HepG2 (cell line): ENCODE results near the gene NT5C2. TPM values are rescaled to one million over a fixed set of nuclear protein-coding genes. Genes with fewer than 3 reads are reported as not detected.

Experiments used
- BCL3 ChIP-seq: sonication (generic); formaldehyde crosslinking; IDR thresholded peaks from 2 replicates; pipeline ENCODE4 v1.5.1; 2020; ENCODE audit warnings: mild to moderate bottlenecking, missing genetic modification reagents, moderate library complexity
- BRD4 ChIP-seq: sonication (generic); formaldehyde crosslinking; IDR thresholded peaks from 2 replicates; pipeline ENCODE4 v1.4.0; 2020; ENCODE audit warnings: missing genetic modification reagents
- ESRRA ChIP-seq: sonication (generic); formaldehyde crosslinking; IDR thresholded peaks from 2 replicates; pipeline ENCODE4 v1.5.1; 2020; ENCODE audit warnings: mild to moderate bottlenecking, low read depth, missing genetic modification reagents
- FOXO1 ChIP-seq: sonication (generic); formaldehyde crosslinking; IDR thresholded peaks from 2 replicates; pipeline ENCODE4 v1.4.0; 2020; ENCODE audit warnings: missing genetic modification reagents
- MXD1 ChIP-seq: sonication (generic); formaldehyde crosslinking; IDR thresholded peaks from 2 replicates; pipeline ENCODE4 v1.4.0; 2020; ENCODE audit warnings: mild to moderate bottlenecking, missing genetic modification reagents
- NCOA1 ChIP-seq: sonication (generic); formaldehyde crosslinking; IDR thresholded peaks from 2 replicates; pipeline ENCODE4 v1.9.0; 2021; ENCODE audit warnings: missing genetic modification reagents
- NCOR1 ChIP-seq: fragments of 200-600 bp; sonication (generic); IDR thresholded peaks from 2 replicates; pipeline ENCODE4 v1.7.0; 2017; ENCODE audit warnings: antibody characterized with exemption, low read length, borderline replicate concordance
- NFE2 ChIP-seq: sonication (generic); formaldehyde crosslinking; IDR thresholded peaks from 2 replicates; pipeline ENCODE4 v1.4.0; 2020; ENCODE audit warnings: missing genetic modification reagents
- NFKBIZ ChIP-seq: IDR thresholded peaks from 2 replicates; pipeline ENCODE4 v1.6.1; 2018; ENCODE audit warnings: missing genetic modification reagents, missing compliant biosample characterization
- NPAS2 ChIP-seq: sonication (generic); formaldehyde crosslinking; IDR thresholded peaks from 2 replicates; pipeline ENCODE4 v1.8.0; 2022; ENCODE audit warnings: mild to moderate bottlenecking, missing genetic modification reagents, borderline replicate concordance
- RBAK ChIP-seq: sonication (generic); formaldehyde crosslinking; IDR thresholded peaks from 2 replicates; pipeline ENCODE4 v1.5.1; 2020; ENCODE audit warnings: mild to moderate bottlenecking, missing genetic modification reagents
- RFXANK ChIP-seq: IDR thresholded peaks from 2 replicates; pipeline ENCODE4 v1.6.1; 2016
- RXRA ChIP-seq: sonication (generic); formaldehyde crosslinking; IDR thresholded peaks from 2 replicates; pipeline ENCODE4 v1.5.1; 2020; ENCODE audit warnings: missing genetic modification reagents
- SOX6 ChIP-seq, 2 experiments: fragments of 450-650 bp in 1 of 2; sonication (generic) in 1 of 2; formaldehyde crosslinking in 1 of 2; IDR thresholded peaks; 2 replicates each; pipeline versions ENCODE4 v1.4.0 to v1.6.1; 2017 to 2020; ENCODE audit warnings: antibody characterized with exemption in 1 of 2, mild to moderate bottlenecking in 1 of 2, missing genetic modification reagents in 1 of 2
- ZBTB20 ChIP-seq: sonication (generic); formaldehyde crosslinking; IDR thresholded peaks from 2 replicates; pipeline ENCODE4 v1.8.1; 2023; ENCODE audit warnings: missing genetic modification reagents, low read depth, mild to moderate bottlenecking, borderline replicate concordance
- ZNF34 ChIP-seq: sonication (generic); formaldehyde crosslinking; IDR thresholded peaks from 2 replicates; pipeline ENCODE4 v1.4.0; 2020; ENCODE audit warnings: mild to moderate bottlenecking, missing genetic modification reagents, borderline replicate concordance
- ZNF432 ChIP-seq: sonication (generic); formaldehyde crosslinking; IDR thresholded peaks from 2 replicates; pipeline ENCODE4 v1.5.0; 2020; ENCODE audit warnings: missing genetic modification reagents, mild to moderate bottlenecking, borderline replicate concordance
- ZNF496 ChIP-seq: sonication (generic); formaldehyde crosslinking; IDR thresholded peaks from 2 replicates; pipeline ENCODE4 v1.8.1; 2023; ENCODE audit warnings: mild to moderate bottlenecking, moderate library complexity, missing genetic modification reagents; ENCODE audit not compliant: insufficient replicate concordance
- ZNF614 ChIP-seq: IDR thresholded peaks from 2 replicates; pipeline ENCODE4 v1.6.1; 2018; ENCODE audit warnings: missing biosample characterization, missing genetic modification reagents, inconsistent platforms, borderline replicate concordance
- ZSCAN29 ChIP-seq: sonication (generic); formaldehyde crosslinking; conservative IDR thresholded peaks from 2 replicates; pipeline ENCODE4 v1.4.0; 2020; ENCODE audit warnings: mild to moderate bottlenecking, missing genetic modification reagents
- ZSCAN31 ChIP-seq: sonication (generic); formaldehyde crosslinking; IDR thresholded peaks from 2 replicates; pipeline ENCODE4 v1.5.0; 2020; ENCODE audit warnings: low read depth, mild to moderate bottlenecking, missing genetic modification reagents
- polyA plus RNA-seq, 8 experiments: library from polyadenylated mRNA; depleted of rRNA in 3 of 8; stranded (reverse) in 7 of 8; unstranded in 1 of 8; fragments of >200 nt; fragmentation: Illumina TruSeq in 4 of 8; extraction: Trizol in 4 of 8; gene quantifications; 2 replicates each; pipeline versions ENCODE4 v1.2.1 to v1.2.3, GENCODE V29; 2011 to 2016; ENCODE audit warnings: low read depth in 4 of 8, missing spikeins in 1 of 8, mixed read lengths in 1 of 8; ENCODE audit not compliant: insufficient read depth in 1 of 8
- total RNA-seq, 5 experiments: library from RNA; depleted of rRNA; stranded (reverse); fragments of >200 nt; fragmentation: Illumina TruSeq; extraction: Trizol; gene quantifications; 2 replicates each; pipeline ENCODE4 v1.2.3, GENCODE V29; 2016; ENCODE audit warnings: low read depth in 1 of 5
- TF ChIP-seq, protein P1 (sequence below): sonication (generic); formaldehyde crosslinking; IDR thresholded peaks from 2 replicates; pipeline ENCODE4 v1.5.0; 2020; ENCODE audit warnings: missing genetic modification reagents, mild to moderate bottlenecking, borderline replicate concordance
- TF ChIP-seq, protein P2 (sequence below): sonication (generic); formaldehyde crosslinking; IDR thresholded peaks from 2 replicates; pipeline ENCODE4 v1.9.0; 2021; ENCODE audit warnings: missing genetic modification reagents, borderline replicate concordance

Gene NT5C2
- total and polyA plus RNA-seq, 2 of the 13 experiments (the other 11 are each of a cell fraction or from before 2014, with no cell fraction given) = 40.6 to 55.2 TPM

- TF ChIP-seq, protein P1, sequence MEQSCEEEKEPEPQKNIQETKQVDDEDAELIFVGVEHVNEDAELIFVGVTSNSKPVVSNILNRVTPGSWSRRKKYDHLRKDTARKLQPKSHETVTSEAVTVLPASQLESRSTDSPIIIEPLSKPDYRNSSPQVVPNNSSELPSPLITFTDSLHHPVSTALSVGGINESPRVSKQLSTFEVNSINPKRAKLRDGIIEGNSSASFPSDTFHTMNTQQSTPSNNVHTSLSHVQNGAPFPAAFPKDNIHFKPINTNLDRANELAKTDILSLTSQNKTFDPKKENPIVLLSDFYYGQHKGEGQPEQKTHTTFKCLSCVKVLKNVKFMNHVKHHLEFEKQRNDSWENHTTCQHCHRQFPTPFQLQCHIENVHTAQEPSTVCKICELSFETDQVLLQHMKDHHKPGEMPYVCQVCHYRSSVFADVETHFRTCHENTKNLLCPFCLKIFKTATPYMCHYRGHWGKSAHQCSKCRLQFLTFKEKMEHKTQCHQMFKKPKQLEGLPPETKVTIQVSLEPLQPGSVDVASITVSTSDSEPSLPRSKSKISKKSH (CRISPR knock-in tag) = peak; percentile 55; the same call in 1 of the 2 replicates
- TF ChIP-seq ZSCAN29 = peak; percentile 24; the same call in 1 of the 2 replicates
- no peak for TF ChIP-seq NFE2 (CRISPR knock-in tag)
- peak; percentile 98 for TF ChIP-seq ZNF614
- peak; percentile 88 for TF ChIP-seq RXRA (CRISPR knock-in tag)
- TF ChIP-seq RFXANK (CRISPR knock-in tag) = peak; percentile 91
- no peak for TF ChIP-seq MXD1 (CRISPR knock-in tag)
- no peak for TF ChIP-seq BCL3
- no peak for TF ChIP-seq NPAS2 (CRISPR knock-in tag)
- TF ChIP-seq BRD4 (CRISPR knock-in tag) = no peak
- peak; percentile 88 for TF ChIP-seq ZSCAN31 (CRISPR knock-in tag)
- no peak for TF ChIP-seq ZNF34
- no peak for TF ChIP-seq SOX6 (IDR thresholded peaks at IDR 0.05)
- peak; percentile 96 for TF ChIP-seq SOX6 (CRISPR knock-in tag; IDR thresholded peaks at IDR 0.05)
- 0 out of 2 replicates have a peak, but pooled peaks have one; percentile 51 for TF ChIP-seq RBAK
- TF ChIP-seq ZNF496 (CRISPR knock-in tag) = no peak
- TF ChIP-seq ZNF432 (CRISPR knock-in tag) = no peak
- TF ChIP-seq ZBTB20 (CRISPR knock-in tag) = peak; percentile 85; the same call in 1 of the 2 replicates
- peak; percentile 90 for TF ChIP-seq ESRRA (CRISPR knock-in tag)
- TF ChIP-seq FOXO1 (CRISPR knock-in tag) = peak; percentile 98
- no peak for TF ChIP-seq NCOA1 (CRISPR knock-in tag)
- peak; percentile 91 for TF ChIP-seq NCOR1
- peak; percentile 80; the same call in 1 of the 2 replicates for TF ChIP-seq NFKBIZ
- TF ChIP-seq, protein P2, sequence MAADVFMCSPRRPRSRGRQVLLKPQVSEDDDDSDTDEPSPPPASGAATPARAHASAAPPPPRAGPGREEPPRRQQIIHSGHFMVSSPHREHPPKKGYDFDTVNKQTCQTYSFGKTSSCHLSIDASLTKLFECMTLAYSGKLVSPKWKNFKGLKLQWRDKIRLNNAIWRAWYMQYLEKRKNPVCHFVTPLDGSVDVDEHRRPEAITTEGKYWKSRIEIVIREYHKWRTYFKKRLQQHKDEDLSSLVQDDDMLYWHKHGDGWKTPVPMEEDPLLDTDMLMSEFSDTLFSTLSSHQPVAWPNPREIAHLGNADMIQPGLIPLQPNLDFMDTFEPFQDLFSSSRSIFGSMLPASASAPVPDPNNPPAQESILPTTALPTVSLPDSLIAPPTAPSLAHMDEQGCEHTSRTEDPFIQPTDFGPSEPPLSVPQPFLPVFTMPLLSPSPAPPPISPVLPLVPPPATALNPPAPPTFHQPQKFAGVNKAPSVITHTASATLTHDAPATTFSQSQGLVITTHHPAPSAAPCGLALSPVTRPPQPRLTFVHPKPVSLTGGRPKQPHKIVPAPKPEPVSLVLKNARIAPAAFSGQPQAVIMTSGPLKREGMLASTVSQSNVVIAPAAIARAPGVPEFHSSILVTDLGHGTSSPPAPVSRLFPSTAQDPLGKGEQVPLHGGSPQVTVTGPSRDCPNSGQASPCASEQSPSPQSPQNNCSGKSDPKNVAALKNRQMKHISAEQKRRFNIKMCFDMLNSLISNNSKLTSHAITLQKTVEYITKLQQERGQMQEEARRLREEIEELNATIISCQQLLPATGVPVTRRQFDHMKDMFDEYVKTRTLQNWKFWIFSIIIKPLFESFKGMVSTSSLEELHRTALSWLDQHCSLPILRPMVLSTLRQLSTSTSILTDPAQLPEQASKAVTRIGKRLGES = no peak
Measured at GRCh38 chr10:103053659-103054581, 139.2 kb downstream of the NT5C2 start (continued).
